Keratinocyte (primary cell): Measurements from ENCODE around the gene INPP5B.

Source experiments
- EZH2 ChIP-seq: IDR thresholded peaks from one replicate; pipeline ENCODE4 v1.6.1; 2012; ENCODE audit warnings: inconsistent platforms, mild to moderate bottlenecking, low read length, moderate library complexity
- TF ChIP-seq, protein P1 (sequence below), 3 experiments: IDR thresholded peaks in 1 of 3; conservative IDR thresholded peaks in 1 of 3; optimal IDR thresholded peaks in 1 of 3; 2 replicates in 2 of 3; 3 replicates in 1 of 3; pipeline versions ENCODE3 to v1.5.1; 2011; ENCODE audit warnings: low read length in 3 of 3, mild to moderate bottlenecking in 3 of 3, moderate library complexity in 2 of 3, control low read depth in 1 of 3, inconsistent platforms in 1 of 3; ENCODE audit not compliant: insufficient read depth in 2 of 3; ENCODE audit errors: extremely low read depth in 1 of 3

DNA sequence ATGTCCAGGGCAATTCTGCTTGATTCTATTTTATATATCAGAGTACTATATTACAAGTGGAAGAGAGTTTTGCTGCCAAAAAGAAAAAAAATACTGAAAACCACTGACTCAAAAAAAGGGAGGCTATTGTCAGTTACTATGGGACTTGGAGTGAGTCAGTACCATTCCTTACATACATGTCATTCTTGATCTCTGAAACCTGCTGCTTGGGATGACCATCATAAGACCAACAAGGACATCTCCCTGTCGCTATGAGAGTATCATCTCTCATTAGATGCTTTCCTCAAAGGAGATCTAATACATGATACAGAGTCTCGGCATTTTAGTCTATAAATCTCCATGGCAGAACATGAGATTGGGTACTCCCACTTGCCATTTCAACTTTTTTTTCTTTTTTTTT, 11.8 kb upstream of the INPP5B start:
- TF ChIP-seq, protein P1, sequence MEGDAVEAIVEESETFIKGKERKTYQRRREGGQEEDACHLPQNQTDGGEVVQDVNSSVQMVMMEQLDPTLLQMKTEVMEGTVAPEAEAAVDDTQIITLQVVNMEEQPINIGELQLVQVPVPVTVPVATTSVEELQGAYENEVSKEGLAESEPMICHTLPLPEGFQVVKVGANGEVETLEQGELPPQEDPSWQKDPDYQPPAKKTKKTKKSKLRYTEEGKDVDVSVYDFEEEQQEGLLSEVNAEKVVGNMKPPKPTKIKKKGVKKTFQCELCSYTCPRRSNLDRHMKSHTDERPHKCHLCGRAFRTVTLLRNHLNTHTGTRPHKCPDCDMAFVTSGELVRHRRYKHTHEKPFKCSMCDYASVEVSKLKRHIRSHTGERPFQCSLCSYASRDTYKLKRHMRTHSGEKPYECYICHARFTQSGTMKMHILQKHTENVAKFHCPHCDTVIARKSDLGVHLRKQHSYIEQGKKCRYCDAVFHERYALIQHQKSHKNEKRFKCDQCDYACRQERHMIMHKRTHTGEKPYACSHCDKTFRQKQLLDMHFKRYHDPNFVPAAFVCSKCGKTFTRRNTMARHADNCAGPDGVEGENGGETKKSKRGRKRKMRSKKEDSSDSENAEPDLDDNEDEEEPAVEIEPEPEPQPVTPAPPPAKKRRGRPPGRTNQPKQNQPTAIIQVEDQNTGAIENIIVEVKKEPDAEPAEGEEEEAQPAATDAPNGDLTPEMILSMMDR (optimal IDR thresholded peaks at IDR 0.05 in 1 of 3, IDR thresholded peaks at IDR 0.05 in 1 of 3, conservative IDR thresholded peaks at IDR 0.05 in 1 of 3; ENCODE audit: extremely low read depth in 1 of 3, insufficient read depth in 2 of 3, low read length in 3 of 3), result no peak
- no peak for TF ChIP-seq EZH2
